HepG2 (cell line): ENCODE measurements around the gene OCSTAMP. TPM values are rescaled to one million over a fixed set of nuclear protein-coding genes. Genes with fewer than 3 reads are reported as not detected.
A peak's percentile ranks its signal among the peaks of the same experiment; 100 is the strongest.

ENCODE experiments used
- ISL2 ChIP-seq: sonication (generic); formaldehyde crosslinking; IDR thresholded peaks from 2 replicates; pipeline ENCODE4 v1.5.0; 2020; ENCODE audit warnings: missing genetic modification reagents
- NR2C2 ChIP-seq: sonication (generic); formaldehyde crosslinking; IDR thresholded peaks from 2 replicates; pipeline ENCODE4 v1.4.0; 2020; ENCODE audit warnings: missing genetic modification reagents, mild to moderate bottlenecking, moderate library complexity, borderline replicate concordance
- PTBP1 ChIP-seq: fragments of 200-400 bp; formaldehyde crosslinking; IDR thresholded peaks from 2 replicates; pipeline ENCODE4 v1.6.1; 2018; ENCODE audit warnings: low read length, low read depth; ENCODE audit not compliant: poor library complexity, severe bottlenecking
- RXRA ChIP-seq: sonication (generic); formaldehyde crosslinking; IDR thresholded peaks from 2 replicates; pipeline ENCODE4 v1.5.1; 2020; ENCODE audit warnings: missing genetic modification reagents
- SOX5 ChIP-seq: IDR thresholded peaks from 2 replicates; pipeline ENCODE4 v1.6.1; 2016; ENCODE audit warnings: borderline replicate concordance
- SP5 ChIP-seq: IDR thresholded peaks from 2 replicates; pipeline ENCODE4 v1.6.1; 2016; ENCODE audit warnings: low read depth, borderline replicate concordance
- TBL1XR1 ChIP-seq: fragments of 150-350 bp; IDR thresholded peaks from 2 replicates; pipeline ENCODE4 v1.6.1; 2014; ENCODE audit warnings: borderline replicate concordance, low read length; ENCODE audit not compliant: partially characterized antibody
- TCF7 ChIP-seq: sonication (generic); IDR thresholded peaks from 2 replicates; pipeline ENCODE4 v1.6.1; 2016; ENCODE audit warnings: antibody characterized with exemption, low read depth
- ZNF180 ChIP-seq: sonication (generic); formaldehyde crosslinking; IDR thresholded peaks from 2 replicates; pipeline ENCODE4 v1.4.0; 2020; ENCODE audit warnings: low read depth, missing genetic modification reagents, borderline replicate concordance
- ZNF333 ChIP-seq: sonication (generic); formaldehyde crosslinking; IDR thresholded peaks from 2 replicates; pipeline ENCODE4 v1.4.0; 2020; ENCODE audit warnings: mild to moderate bottlenecking, missing genetic modification reagents, borderline replicate concordance
- ZNF713 ChIP-seq: sonication (generic); formaldehyde crosslinking; IDR thresholded peaks from 2 replicates; pipeline ENCODE4 v1.4.0; 2020; ENCODE audit warnings: mild to moderate bottlenecking, missing genetic modification reagents
- polyA plus RNA-seq, 8 experiments: library from polyadenylated mRNA; depleted of rRNA in 3 of 8; stranded (reverse) in 7 of 8; unstranded in 1 of 8; fragments of >200 nt; fragmentation: Illumina TruSeq in 4 of 8; extraction: Trizol in 4 of 8; gene quantifications; 2 replicates each; pipeline versions ENCODE4 v1.2.1 to v1.2.3, GENCODE V29; 2011 to 2016; ENCODE audit warnings: low read depth in 4 of 8, missing spikeins in 1 of 8, mixed read lengths in 1 of 8; ENCODE audit not compliant: insufficient read depth in 1 of 8
- total RNA-seq, 5 experiments: library from RNA; depleted of rRNA; stranded (reverse); fragments of >200 nt; fragmentation: Illumina TruSeq; extraction: Trizol; gene quantifications; 2 replicates each; pipeline ENCODE4 v1.2.3, GENCODE V29; 2016; ENCODE audit warnings: low read depth in 1 of 5
- TF ChIP-seq, protein P1 (sequence below): sonication (generic); formaldehyde crosslinking; IDR thresholded peaks from 2 replicates; pipeline ENCODE4 v1.4.0; 2020; ENCODE audit warnings: mild to moderate bottlenecking, missing genetic modification reagents
- TF ChIP-seq, protein P2 (sequence below): sonication (generic); formaldehyde crosslinking; IDR thresholded peaks from 2 replicates; pipeline ENCODE4 v1.4.0; 2020; ENCODE audit warnings: missing genetic modification reagents
- TF ChIP-seq, protein P3 (sequence below): sonication (generic); formaldehyde crosslinking; IDR thresholded peaks from 2 replicates; pipeline ENCODE4 v1.8.0; 2022; ENCODE audit warnings: missing genetic modification reagents, low read depth, mild to moderate bottlenecking, borderline replicate concordance
- TF ChIP-seq, protein P4 (sequence below): sonication (generic); formaldehyde crosslinking; IDR thresholded peaks from 2 replicates; pipeline ENCODE4 v1.4.0; 2020; ENCODE audit warnings: mild to moderate bottlenecking, missing genetic modification reagents, borderline replicate concordance
- TF ChIP-seq, protein P5 (sequence below): sonication (generic); formaldehyde crosslinking; IDR thresholded peaks from 2 replicates; pipeline ENCODE4 v1.8.1; 2023; ENCODE audit warnings: mild to moderate bottlenecking, moderate library complexity, missing genetic modification reagents
- TF ChIP-seq, protein P6 (sequence below), 2 experiments: sonication (generic) in 1 of 2; formaldehyde crosslinking in 1 of 2; IDR thresholded peaks; 2 replicates each; pipeline versions ENCODE4 v1.4.0 to v1.6.1; 2016 to 2020; ENCODE audit warnings: borderline replicate concordance in 1 of 2, low read depth in 1 of 2, mild to moderate bottlenecking in 1 of 2, missing genetic modification reagents in 1 of 2

OCSTAMP gene
- total and polyA plus RNA-seq, 2 of the 13 experiments (the other 11 are each of a cell fraction or from before 2014, with no cell fraction given): not detected

DNA sequence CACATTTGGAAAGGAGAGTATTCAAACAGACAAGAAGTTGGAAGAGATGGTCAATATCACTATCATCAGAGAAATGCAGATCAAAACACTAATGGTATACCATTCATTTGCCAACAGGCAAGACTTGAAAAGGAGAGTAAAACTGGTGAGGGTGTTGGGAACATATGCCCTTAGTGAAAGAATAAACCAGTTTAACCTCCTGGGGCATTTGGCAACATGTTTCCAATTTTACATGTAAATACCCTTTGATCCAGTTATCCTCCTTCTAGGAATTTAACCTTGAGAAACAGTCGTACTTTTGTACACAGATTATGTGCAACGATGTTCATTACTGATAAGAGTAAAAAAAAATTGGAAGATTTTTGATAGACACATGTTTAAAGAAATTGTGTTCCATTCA is 34.1 kb upstream of the OCSTAMP start (continued):
- TF ChIP-seq, protein P1, sequence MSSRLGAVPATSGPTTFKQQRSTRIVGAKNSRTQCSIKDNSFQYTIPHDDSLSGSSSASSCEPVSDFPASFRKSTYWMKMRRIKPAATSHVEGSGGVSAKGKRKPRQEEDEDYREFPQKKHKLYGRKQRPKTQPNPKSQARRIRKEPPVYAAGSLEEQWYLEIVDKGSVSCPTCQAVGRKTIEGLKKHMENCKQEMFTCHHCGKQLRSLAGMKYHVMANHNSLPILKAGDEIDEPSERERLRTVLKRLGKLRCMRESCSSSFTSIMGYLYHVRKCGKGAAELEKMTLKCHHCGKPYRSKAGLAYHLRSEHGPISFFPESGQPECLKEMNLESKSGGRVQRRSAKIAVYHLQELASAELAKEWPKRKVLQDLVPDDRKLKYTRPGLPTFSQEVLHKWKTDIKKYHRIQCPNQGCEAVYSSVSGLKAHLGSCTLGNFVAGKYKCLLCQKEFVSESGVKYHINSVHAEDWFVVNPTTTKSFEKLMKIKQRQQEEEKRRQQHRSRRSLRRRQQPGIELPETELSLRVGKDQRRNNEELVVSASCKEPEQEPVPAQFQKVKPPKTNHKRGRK: no peak
- peak; percentile 75; the same call in 1 of the 2 replicates for TF ChIP-seq SOX5 (CRISPR knock-in tag)
- TF ChIP-seq, protein P2, sequence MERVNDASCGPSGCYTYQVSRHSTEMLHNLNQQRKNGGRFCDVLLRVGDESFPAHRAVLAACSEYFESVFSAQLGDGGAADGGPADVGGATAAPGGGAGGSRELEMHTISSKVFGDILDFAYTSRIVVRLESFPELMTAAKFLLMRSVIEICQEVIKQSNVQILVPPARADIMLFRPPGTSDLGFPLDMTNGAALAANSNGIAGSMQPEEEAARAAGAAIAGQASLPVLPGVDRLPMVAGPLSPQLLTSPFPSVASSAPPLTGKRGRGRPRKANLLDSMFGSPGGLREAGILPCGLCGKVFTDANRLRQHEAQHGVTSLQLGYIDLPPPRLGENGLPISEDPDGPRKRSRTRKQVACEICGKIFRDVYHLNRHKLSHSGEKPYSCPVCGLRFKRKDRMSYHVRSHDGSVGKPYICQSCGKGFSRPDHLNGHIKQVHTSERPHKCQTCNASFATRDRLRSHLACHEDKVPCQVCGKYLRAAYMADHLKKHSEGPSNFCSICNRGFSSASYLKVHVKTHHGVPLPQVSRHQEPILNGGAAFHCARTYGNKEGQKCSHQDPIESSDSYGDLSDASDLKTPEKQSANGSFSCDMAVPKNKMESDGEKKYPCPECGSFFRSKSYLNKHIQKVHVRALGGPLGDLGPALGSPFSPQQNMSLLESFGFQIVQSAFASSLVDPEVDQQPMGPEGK (CRISPR knock-in tag): 0 out of 2 replicates have a peak, but pooled peaks have one; percentile 28
- no peak for TF ChIP-seq NR2C2
- TF ChIP-seq ISL2: peak; percentile 82; the same call in 1 of the 2 replicates
- TF ChIP-seq TBL1XR1: peak; percentile 95
- no peak for TF ChIP-seq ZNF180
- 0 out of 2 replicates have a peak, but pooled peaks have one; percentile 25 for TF ChIP-seq SP5 (CRISPR knock-in tag)
- peak; percentile 72 for TF ChIP-seq TCF7
- no peak for TF ChIP-seq ZNF333 (CRISPR knock-in tag)
- no peak for TF ChIP-seq PTBP1
- TF ChIP-seq, protein P3, sequence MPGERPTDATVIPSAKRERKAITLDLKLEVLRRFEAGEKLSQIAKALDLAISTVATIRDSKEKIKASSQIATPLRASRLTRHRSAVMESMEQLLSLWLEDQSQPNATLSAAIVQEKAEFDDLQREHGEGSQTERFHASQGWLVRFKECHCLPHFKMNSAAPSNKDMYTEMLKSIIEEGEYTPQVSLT (CRISPR knock-in tag): no peak
- TF ChIP-seq, protein P4, sequence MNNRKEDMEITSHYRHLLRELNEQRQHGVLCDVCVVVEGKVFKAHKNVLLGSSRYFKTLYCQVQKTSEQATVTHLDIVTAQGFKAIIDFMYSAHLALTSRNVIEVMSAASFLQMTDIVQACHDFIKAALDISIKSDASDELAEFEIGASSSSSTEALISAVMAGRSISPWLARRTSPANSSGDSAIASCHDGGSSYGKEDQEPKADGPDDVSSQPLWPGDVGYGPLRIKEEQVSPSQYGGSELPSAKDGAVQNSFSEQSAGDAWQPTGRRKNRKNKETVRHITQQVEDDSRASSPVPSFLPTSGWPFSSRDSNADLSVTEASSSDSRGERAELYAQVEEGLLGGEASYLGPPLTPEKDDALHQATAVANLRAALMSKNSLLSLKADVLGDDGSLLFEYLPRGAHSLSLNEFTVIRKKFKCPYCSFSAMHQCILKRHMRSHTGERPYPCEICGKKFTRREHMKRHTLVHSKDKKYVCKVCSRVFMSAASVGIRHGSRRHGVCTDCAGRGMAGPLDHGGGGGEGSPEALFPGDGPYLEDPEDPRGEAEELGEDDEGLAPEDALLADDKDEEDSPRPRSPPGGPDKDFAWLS (CRISPR knock-in tag): no peak
- TF ChIP-seq, protein P5, sequence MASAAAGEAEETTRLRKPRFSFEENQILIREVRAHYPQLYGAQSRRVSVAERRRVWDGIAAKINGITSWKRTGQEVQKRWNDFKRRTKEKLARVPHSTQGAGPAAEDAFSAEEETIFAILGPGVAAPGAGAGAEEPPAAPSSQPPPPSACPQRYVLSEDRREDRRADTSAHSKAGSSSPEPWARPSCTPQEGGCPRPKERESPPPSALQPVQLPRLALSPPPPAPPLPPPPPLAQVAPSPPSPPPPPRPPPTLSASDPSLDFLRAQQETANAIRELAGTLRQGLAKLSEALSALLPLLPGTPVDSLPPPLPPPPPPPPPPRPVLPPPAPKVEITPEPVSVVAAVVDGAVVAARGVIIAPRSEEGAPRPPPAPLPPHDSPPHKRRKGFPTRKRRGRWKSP (CRISPR knock-in tag): no peak
- TF ChIP-seq ZNF713 (CRISPR knock-in tag): no peak
- TF ChIP-seq, protein P6, sequence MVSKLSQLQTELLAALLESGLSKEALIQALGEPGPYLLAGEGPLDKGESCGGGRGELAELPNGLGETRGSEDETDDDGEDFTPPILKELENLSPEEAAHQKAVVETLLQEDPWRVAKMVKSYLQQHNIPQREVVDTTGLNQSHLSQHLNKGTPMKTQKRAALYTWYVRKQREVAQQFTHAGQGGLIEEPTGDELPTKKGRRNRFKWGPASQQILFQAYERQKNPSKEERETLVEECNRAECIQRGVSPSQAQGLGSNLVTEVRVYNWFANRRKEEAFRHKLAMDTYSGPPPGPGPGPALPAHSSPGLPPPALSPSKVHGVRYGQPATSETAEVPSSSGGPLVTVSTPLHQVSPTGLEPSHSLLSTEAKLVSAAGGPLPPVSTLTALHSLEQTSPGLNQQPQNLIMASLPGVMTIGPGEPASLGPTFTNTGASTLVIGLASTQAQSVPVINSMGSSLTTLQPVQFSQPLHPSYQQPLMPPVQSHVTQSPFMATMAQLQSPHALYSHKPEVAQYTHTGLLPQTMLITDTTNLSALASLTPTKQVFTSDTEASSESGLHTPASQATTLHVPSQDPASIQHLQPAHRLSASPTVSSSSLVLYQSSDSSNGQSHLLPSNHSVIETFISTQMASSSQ (IDR thresholded peaks at IDR 0.05; ENCODE audit: low read depth): no peak; the same call in 1 of the 2 replicates
- TF ChIP-seq, protein P6 (CRISPR knock-in tag; IDR thresholded peaks at IDR 0.05; ENCODE audit: borderline replicate concordance): peak; percentile 54; the same call in 1 of the 2 replicates
- no peak for TF ChIP-seq RXRA (CRISPR knock-in tag)
